ENCODE measurements around the gene FAM171A1.

FAM171A1 gene

GRCh38 chr10:15300145-15300544, 70.9 kb downstream of the FAM171A1 start:
- in situ Hi-C loops (cut with HindIII; ENCODE audit: low sequenced_read_pairs): no loop called here
- TF ChIP-seq CTCF (IDR thresholded peaks at IDR 0.05; ENCODE audit: low read depth, low read length, missing control alignments): no peak
- no peak for DNase-seq (ENCODE audit: low read depth)

GRCh38 chr10:15296701-15297100, 74.4 kb downstream of the FAM171A1 start:
- in situ Hi-C loops (cut with HindIII; ENCODE audit: low sequenced_read_pairs): no loop called here
- no peak for TF ChIP-seq CTCF (IDR thresholded peaks at IDR 0.05; ENCODE audit: low read depth, low read length, missing control alignments)
- no peak for DNase-seq (ENCODE audit: low read depth)
- no peak overlapping the region for H3K4me3 ChIP-seq (ENCODE audit: low read depth, low read length)

More at GRCh38 chr10:15300145-15300544, 70.9 kb downstream of the FAM171A1 start:
- no peak overlapping the region for H3K4me3 ChIP-seq (ENCODE audit: low read depth, low read length)

GRCh38 chr10:15295537-15296325, 75.4 kb downstream of the FAM171A1 start:
- DNase-seq (ENCODE audit: low read depth): no peak
- H3K4me3 ChIP-seq (ENCODE audit: low read depth, low read length): no peak overlapping the region
- in situ Hi-C loops (cut with HindIII; ENCODE audit: low sequenced_read_pairs): no loop called here
- TF ChIP-seq CTCF (IDR thresholded peaks at IDR 0.05; ENCODE audit: low read depth, low read length, missing control alignments): no peak

- no peak overlapping the region for H3K4me3 ChIP-seq (ENCODE audit: low read depth, low read length)
- in situ Hi-C loops (cut with HindIII; ENCODE audit: low sequenced_read_pairs): no loop called here
- no peak for TF ChIP-seq CTCF (IDR thresholded peaks at IDR 0.05; ENCODE audit: low read depth, low read length, missing control alignments)
- peak; percentile 53 for DNase-seq (ENCODE audit: low read depth)
Measured at GRCh38 chr10:15293862-15294842, 76.9 kb downstream of the FAM171A1 start.

- no peak for TF ChIP-seq CTCF (IDR thresholded peaks at IDR 0.05; ENCODE audit: low read depth, low read length, missing control alignments)
- no peak overlapping the region for H3K4me3 ChIP-seq (ENCODE audit: low read depth, low read length)
- DNase-seq (ENCODE audit: low read depth): no peak
- in situ Hi-C loops (cut with HindIII; ENCODE audit: low sequenced_read_pairs): no loop called here
Measured at GRCh38 chr10:15290671-15291070, 80.4 kb downstream of the FAM171A1 start.

GRCh38 chr10:15290150-15290549, 80.9 kb downstream of the FAM171A1 start:
- no peak for DNase-seq (ENCODE audit: low read depth)
- in situ Hi-C loops (cut with HindIII; ENCODE audit: low sequenced_read_pairs): no loop called here
- TF ChIP-seq CTCF (IDR thresholded peaks at IDR 0.05; ENCODE audit: low read depth, low read length, missing control alignments): no peak

More at GRCh38 chr10:15290150-15290549, 80.9 kb downstream of the FAM171A1 start:
- no peak overlapping the region for H3K4me3 ChIP-seq (ENCODE audit: low read depth, low read length)

Measured in astrocyte of the cerebellum (primary cell).